Measurements from ENCODE around the gene TMEM52. TPM values are rescaled to one million over a fixed set of nuclear protein-coding genes. Genes with fewer than 3 reads are reported as not detected.

Gene TMEM52
- total and polyA plus RNA-seq, 9 of the 15 experiments (the other 6 are each of a cell fraction or from before 2014, with no cell fraction given), result 0.37 to 22.5 (median 6.8) TPM

GRCh38 chr1:1922702-1922955, 3.5 kb upstream of the TMEM52 start:
- H3K9ac ChIP-seq (ENCODE audit: insufficient read depth in 1 of 2, low read depth in 2 of 2, low read length in 2 of 2), result peak overlapping the region in 1 of 2 experiments; percentile 37; a peak in 1 of 4 replicates
- CTCF ChIA-PET (ENCODE audit: low intra/inter-chr PET ratio), result no interaction called here
- intact Hi-C loops (cut with micrococcal nuclease), result no loop called here
- H3K79me2 ChIP-seq (ENCODE audit: control insufficient read depth, insufficient read depth, low read length), result no peaks in the 10 kb centered on the region
- no peak overlapping the region for H3K4me3 ChIP-seq
- ATAC-seq, result no peak
- no peak for FAIRE-seq
- H3K27ac ChIP-seq (ENCODE audit: extremely low read depth, low read depth, low read length), result no peak overlapping the region
- BruUV-seq (replicated peaks), result no TSS peak
- H3K4me1 ChIP-seq (replicated peaks in 1 of 2; ENCODE audit: control insufficient read depth in 2 of 2, insufficient read depth in 2 of 2, low read length in 2 of 2), result peaks cover 9 to 93% of the 10 kb centered on the region in 2 experiments; a peak in 4 of 5 replicates
- DNase-seq (ENCODE audit: extremely low read depth in 1 of 4, low spot score in 3 of 4), result no peak
- H3K9me3 ChIP-seq (replicated peaks; ENCODE audit: control insufficient read depth, insufficient read depth, low read depth, low read length), result no peaks in the 10 kb centered on the region
- H2AFZ ChIP-seq (ENCODE audit: low read depth, low read length), result no peak overlapping the region
- H4K20me1 ChIP-seq (replicated peaks; ENCODE audit: control insufficient read depth, insufficient read depth, low read length), result peaks cover 8% of the 10 kb centered on the region
- H3K36me3 ChIP-seq (ENCODE audit: control insufficient read depth, insufficient read depth, low read length), result no peaks in the 10 kb centered on the region
- 25% methylated on average over 6 of the region's 6 CpGs for WGBS (ENCODE audit: insufficient coverage, low coverage, missing lambda C conversion rate)
- in situ Hi-C loops (cut with MboI), result no loop called here
- peaks cover 17 to 43% of the 10 kb centered on the region in 2 experiments; a peak in 4 of 5 replicates for H3K27me3 ChIP-seq (ENCODE audit: control insufficient read depth in 2 of 2, insufficient read depth in 2 of 2, low read length in 2 of 2)
- H3K9me1 ChIP-seq (ENCODE audit: control insufficient read depth, insufficient read depth, low read length), result no peaks in the 10 kb centered on the region
- H3K4me2 ChIP-seq (ENCODE audit: insufficient read depth, low read length), result no peak overlapping the region
- POLR2A ChIA-PET, result interaction anchor here (1.8 kb wide), 1 partner anchor 25 kb away, joined by 4 read pairs; no protein-coding TSS in a partner anchor
- TF ChIP-seq GTF3C2 (IDR thresholded peaks at IDR 0.05; ENCODE audit: borderline replicate concordance, extremely low read depth, insufficient read length) (no peak), E2F5 (CRISPR knock-in tag; IDR thresholded peaks at IDR 0.05) (no peak), CEBPB (tag; IDR thresholded peaks at IDR 0.05) (no peak), ARID4B (CRISPR knock-in tag; IDR thresholded peaks at IDR 0.05) (no peak), RREB1 (CRISPR knock-in tag; IDR thresholded peaks at IDR 0.05) (no peak), SNRNP70 (optimal IDR thresholded peaks at IDR 0.05; ENCODE audit: low read depth, low read length) (no peak)

Measured in K562 (cell line).